Esophagus mucosa (tissue), 1 donor: ENCODE data around the gene SLC9A6. TPM values are rescaled to one million over a fixed set of nuclear protein-coding genes. Genes with fewer than 3 reads are reported as not detected.

Source experiments
- ATAC-seq: fragments of 200-7000 bp; cut with Tn5 transposase; one replicate; pipeline ENCODE4 v1.9.1; 2020
- total RNA-seq: library from RNA; stranded (reverse); gene quantifications from one replicate; pipeline ENCODE4 v1.2.4, GENCODE V29; 2023
- donor health status: DM: yes; HTN: yes; CAD: no.

The SLC9A6 gene
- total RNA-seq: 10.5 TPM

- ATAC-seq: peak; percentile 85
Observed at GRCh38 chrX:135985157-135985972, at the start of gene SLC9A6. TSS of gene SLC9A6 (plus strand) at chrX:135985435. CDS start at chrX:135985659, 224 bp downstream.

GRCh38 chrX:135944486-135944885, 40.7 kb upstream of the SLC9A6 start:
- no peak for ATAC-seq

DNA sequence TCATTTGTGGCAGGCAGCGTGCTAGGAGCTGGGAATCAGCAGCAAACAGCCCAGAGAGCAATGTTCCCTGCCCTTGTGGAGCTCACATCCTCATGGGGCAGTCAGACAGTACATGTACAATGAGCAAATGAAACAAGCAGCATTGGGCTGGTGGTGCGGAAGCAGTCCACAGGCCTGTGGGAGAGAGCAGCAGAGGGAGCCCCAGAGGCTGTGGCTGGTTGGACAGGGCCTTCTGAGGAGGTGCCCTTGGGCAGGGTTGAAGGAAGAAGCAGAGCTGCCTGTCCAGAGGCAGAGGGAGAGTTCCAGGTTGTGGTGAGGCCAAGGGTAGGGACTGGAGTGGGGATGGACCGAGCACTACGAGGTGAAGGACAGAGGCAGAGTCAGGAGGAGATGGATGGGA, 33.9 kb upstream of the SLC9A6 start:
- no peak for ATAC-seq

DNA sequence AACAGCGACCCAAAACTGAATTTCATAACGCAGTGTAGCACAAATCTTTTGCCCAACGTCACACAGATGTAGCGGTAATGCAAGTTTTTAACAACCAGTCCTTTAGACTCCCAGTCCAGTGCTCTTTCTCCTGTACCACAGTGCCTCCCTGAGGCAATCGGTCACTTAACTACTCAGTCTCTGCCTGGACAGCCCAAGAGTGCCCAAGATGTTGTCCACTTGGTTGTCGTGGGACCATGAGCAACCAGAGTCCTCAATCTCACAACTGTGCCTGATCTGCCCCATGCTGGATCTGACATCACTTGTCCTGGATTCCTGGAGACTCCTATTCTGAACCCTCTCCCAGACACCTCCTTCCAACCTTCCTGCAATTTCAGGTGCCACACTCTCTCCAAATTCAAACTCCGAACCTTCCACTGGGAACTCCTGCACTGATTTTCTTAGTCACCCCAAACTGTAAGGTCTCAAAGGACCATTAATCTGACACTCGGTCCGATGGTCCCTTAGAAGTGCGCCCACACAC, 12.1 kb upstream of the SLC9A6 start:
- ATAC-seq: peak; percentile 19

- ATAC-seq: peak; percentile 92
Observed at GRCh38 chrX:135973548-135974278, 11.5 kb upstream of the SLC9A6 start, which contains the start of gene MMGT1. TSS of gene MMGT1 (minus strand) at chrX:135973988. CDS start at chrX:135973675, 313 bp downstream.

DNA sequence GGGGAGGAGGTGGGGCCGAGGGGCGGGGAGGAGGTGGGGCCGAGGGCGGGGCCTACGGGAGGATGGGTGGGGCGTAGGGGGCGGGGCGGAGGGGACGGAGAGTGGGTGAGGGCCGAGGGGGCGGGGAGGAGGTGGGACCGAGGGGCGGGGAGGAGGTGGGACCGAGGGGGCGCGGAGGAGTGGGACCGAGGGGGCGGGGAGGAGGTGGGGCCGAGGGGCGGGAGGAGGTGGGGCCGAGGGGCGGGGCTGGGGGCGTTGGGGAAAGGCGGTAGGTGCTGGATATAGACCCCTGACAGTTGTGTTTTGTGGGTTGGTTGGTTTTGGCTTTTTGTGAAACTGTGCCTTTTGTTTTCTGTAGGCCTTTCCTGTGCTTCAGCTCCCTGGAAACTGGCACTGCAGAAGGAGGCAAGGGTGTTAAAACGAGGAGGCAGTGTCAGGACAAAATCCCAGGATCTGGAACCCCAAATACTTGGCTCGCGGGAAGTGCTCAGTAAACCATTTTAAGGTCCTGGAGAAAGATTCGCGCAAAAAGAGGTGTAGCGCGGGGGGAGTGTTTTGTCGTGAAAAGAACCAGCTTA, 10.9 kb upstream of the SLC9A6 start:
- ATAC-seq: peak; percentile 83

GRCh38 chrX:135975421-135975820, 9.8 kb upstream of the SLC9A6 start:
- no peak for ATAC-seq

DNA sequence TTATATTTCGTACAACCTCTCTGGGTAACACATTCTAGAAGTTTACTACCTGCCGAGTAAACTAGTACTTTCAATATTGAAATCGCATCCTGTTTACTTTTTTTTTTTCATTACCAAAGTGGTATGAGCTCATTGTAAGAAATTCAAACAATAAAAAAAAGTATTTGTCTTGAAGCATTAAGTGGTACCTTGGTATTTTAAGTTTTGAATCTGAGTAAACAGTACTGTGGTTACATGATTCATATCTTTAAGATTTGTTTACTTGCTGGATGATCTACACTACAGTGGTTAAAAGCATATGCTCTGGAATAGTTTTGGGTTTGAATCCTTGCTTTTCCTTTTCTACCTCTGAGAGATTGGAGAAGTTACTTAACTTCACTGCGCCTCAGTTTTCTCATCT, 7.6 kb upstream of the SLC9A6 start:
- ATAC-seq: no peak

- no peak for ATAC-seq
Observed at GRCh38 chrX:135981010-135981409, 4.2 kb upstream of the SLC9A6 start.

GRCh38 chrX:135981668-135982067, 3.6 kb upstream of the SLC9A6 start:
- ATAC-seq: no peak

DNA sequence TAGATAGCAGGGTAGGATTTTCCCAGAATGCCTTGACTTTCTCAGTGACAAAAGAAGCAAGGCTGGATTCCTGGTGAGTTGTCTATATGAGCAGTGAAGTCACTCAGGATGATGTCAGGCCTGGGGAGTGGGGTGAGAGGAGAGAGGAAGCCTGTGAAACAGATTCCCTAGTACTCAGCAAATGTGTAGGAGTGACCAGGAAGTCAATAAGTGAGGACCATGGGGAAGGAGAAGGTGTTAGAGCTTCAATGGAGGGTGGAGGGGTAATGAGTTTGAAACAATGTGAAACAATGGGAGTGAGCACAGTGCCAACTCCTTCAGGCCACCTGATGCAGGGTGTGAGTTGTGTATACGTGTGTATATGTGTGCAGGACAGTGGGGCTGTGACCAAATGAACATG, 2.4 kb upstream of the SLC9A6 start:
- ATAC-seq: no peak

DNA sequence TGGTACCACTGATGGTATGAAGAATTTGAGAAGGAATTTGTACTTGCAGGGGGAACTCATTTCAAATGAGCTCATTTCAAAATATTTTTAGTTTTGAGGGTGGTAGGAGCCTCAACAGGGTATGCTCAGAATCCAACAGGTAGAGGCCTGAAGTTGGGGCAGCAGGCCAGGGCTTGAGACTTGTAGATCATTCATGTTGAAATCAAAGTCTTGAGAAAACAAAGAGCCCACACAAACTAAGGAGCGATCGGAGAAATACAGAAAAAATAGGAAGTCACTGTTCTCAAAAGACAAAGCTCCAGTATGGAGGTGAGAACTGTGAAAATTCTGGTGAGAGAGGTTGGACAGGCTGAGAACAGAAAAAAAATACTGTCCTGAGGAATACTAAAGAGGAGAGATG, 979 bp upstream of the SLC9A6 start:
- no peak for ATAC-seq

- ATAC-seq: no peak
Observed at GRCh38 chrX:135984791-135985156, 461 bp upstream of the SLC9A6 start.

DNA sequence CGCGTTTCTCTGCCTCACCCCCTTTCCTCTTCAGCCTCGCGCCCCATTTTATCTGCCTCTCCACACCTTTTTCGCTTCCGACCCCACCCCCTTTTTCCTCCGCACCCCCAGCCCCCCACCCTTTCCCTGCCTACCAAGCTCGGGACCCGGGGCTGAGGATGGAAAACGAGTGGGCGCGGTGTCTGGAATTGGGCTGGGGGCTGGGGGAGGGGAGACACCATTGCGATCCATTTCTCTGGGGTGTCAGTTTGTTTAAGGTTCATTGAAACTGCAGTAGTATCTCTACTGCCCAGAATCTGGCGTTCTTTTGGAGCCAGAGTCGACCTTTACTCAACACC, 707 bp downstream of the SLC9A6 start:
- ATAC-seq: no peak

GRCh38 chrX:135988245-135988644, 3.0 kb downstream of the SLC9A6 start:
- ATAC-seq: no peak

- ATAC-seq: no peak
Observed at GRCh38 chrX:136015016-136015415, 29.8 kb downstream of the SLC9A6 start.

- no peak for ATAC-seq
Observed at GRCh38 chrX:136016881-136017280, 31.6 kb downstream of the SLC9A6 start.

DNA sequence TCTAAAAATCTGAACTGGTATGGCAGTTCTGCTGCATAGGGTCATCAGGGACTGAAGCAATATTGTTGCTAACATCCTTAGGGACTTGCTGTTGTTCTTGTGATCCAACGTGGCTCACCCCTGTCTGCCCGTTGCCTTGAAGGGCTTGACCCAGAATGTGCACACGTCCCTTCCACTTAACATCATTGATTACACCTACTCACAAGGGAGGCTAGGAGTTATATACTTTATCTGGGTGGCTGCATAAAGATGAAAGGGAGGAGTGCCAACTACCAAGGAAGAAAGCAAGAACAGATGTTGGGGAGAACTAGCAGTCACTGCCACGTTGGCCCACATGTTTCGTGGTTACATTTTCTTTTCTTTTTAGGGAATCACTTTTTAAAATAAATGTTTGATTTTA, 34.0 kb downstream of the SLC9A6 start:
- no peak for ATAC-seq

GRCh38 chrX:136021160-136021559, 35.9 kb downstream of the SLC9A6 start:
- ATAC-seq: no peak

- ATAC-seq: no peak
Observed at GRCh38 chrX:136021903-136022302, 36.7 kb downstream of the SLC9A6 start.

GRCh38 chrX:136025091-136025490, 39.9 kb downstream of the SLC9A6 start:
- ATAC-seq: no peak

DNA sequence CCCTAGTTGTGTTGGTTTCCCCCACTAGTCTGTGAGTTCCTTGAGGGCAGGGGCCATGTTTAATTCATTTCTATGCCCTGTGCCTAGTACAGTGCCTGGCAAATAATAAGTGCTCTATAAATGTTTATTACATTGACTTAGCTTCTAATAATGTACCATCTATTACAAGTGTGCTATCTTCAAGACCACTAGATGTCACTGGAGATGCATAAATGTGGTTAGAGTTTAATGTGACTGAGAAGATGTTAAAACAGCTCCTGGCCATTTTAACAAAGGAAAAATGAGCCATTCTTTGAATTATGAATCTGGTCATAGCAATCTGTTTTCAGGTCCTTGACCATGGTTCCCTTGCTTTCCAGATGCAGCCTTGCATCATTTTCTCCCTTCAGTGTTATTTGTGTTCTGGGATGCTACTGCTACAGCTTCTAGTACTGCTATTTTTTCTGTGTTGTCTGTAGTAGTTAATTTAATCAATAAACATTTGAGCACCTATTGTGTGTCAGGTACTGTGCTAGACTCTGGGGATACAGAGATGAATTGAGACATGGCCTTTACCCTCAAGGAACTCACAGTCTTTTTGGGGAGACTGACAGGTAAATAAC, 43.2 kb downstream of the SLC9A6 start:
- peak; percentile 65 for ATAC-seq

DNA sequence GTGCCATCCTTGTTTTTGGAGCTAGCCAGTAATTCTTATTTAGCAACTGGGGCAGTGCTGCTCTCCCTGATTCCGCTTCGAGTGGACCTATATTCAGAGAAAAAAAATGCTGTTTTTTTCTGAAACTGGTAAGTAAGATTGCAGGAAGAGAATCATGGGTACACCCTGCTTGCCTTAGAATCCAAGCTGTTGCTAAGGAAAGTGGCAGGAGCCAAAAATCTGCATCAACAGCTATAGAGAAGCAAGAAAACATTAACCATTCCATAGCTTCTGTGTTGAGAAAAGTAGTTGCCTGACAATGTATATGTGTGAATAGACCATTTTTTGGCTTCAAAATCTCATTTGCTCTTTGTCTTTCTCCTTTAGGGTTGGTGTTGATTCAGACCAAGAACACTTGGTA, 44.5 kb downstream of the SLC9A6 start:
- ATAC-seq: no peak
